ENCODE data around the gene HNRNPA2B1.

GRCh38 chr7:26197153-26198115 is 3.1 kb downstream of the HNRNPA2B1 start:
- TF ChIP-seq CTCF (conservative IDR thresholded peaks at IDR 0.05; ENCODE audit: low read length) (no peak), EZH2phosphoT487 (IDR thresholded peaks at IDR 0.05; ENCODE audit: borderline replicate concordance) (no peak)
